Activated T-helper 1 cell treated with Interleukin-2 at 50 U/mL for 16 hours (primary cell): Measurements from ENCODE around the gene ARHGEF2.
"Not testable (repeated sequence)": the region's sequence is repeated elsewhere in the genome, so short reads cannot be mapped to it uniquely, and the experiment has no call there.

ENCODE experiments used
- DNase-seq: peaks from one replicate; pipeline ENCODE4 v3.0.0-alpha.2; 2020; ENCODE audit warnings: low read depth

The ARHGEF2 gene

DNA sequence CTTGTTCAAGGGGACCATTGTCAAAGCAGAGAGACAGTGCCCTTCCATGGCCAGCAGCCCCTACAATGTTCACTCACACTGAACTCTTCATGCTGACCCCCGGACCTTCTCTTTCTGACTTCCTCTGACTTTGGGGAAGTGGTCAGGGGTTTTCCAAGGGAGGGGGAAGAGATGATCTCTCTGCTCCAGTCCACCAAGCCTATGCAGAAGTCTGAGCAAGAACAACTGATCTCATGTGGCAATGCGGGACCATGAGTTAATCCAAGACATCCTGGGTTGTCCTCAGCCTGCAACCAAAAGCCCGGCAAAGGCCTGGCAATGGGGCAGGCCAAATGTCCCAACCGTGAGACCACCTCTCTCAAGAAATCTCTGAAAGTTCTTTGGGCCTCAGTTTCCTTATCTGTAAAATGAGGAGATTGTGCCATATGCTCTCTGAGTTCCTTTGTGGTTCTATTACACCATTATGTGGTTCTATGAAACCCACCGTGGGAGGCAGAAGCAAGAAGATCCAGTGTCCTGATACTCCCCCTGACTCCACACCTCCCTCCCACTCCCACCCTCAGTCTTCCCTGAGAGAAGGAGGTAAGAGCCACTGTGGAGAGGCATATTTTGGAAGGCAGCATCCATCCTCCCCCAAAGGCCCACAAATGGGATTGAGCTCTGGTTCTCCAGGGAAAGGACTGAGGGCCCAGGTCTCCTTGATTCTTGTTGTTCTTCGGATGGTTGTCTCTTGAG, 11.8 kb upstream of the ARHGEF2 start:
- DNase-seq, result no peak

DNA sequence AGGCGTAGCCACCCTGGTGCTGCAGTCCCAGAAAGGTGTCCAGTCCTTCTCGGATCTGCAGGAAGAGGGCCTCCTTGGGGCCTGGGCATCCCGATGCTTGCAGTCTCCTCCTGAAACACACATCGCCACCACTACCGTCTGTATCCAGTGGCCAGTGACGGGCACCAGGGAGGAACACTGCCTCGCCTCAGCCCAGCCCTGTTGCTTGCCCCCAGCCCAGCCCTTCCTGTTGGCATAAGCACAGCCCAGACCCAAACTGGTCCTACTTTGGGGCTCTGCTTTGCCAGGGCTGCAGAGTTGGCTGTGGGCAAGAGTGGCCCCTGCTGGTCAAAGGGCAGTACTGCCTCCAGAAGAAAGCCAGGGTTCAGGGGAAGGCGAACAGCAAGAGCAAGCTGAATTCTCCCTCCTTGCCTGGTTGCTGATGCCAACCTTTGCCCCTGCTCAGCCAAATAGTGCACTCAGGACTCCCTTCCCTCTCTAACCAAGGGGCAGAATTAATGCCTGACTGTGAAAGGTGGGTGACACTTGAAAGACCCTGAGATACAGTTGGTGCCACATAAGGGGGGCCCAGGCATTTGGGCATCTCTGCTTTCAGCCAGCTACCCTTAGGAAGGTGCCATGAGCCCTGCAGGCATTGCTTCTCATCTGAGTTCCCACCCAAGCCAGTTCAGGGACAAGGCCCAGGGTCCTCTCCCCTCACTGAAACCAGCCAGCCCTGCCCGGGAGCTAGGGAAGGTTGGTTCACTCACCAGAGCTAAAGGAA, 11.1 kb upstream of the ARHGEF2 start:
- DNase-seq, result peak; percentile 64

DNA sequence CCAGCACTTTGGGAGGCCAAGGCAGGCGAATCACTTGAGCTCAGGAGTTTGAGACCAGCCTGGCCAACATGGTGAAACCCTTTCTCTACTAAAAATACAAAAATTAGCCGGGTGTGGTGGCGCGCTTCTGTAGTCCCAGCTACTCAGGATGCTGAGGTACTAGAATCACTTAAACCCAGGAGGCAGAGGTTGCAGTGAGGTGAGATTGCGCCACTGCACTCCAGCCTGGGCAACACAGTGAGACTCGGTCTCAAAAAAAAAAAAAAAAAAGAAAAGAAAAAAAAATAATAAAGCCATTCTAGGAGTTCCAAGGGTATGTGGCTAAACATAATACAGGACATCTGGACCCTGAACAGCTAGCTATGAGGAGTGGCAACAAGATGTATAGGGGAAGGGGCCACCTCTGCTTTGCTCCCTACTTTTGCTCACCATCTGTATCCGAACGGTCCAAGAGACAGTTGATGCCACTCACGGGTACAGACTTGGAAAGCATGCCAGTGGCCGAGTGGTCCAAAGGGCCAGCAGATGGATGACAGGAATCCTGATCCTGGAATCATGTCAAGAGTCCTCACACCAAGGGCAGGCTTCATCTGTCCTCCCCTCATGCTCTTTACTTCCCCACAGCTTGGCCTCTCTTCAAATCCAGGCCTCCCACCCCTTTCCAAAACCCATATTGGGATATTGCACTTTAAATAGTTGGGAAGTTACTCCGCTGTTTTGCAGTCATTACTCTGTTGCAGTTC, 6.7 kb upstream of the ARHGEF2 start:
- not testable (repeated sequence) for DNase-seq

DNA sequence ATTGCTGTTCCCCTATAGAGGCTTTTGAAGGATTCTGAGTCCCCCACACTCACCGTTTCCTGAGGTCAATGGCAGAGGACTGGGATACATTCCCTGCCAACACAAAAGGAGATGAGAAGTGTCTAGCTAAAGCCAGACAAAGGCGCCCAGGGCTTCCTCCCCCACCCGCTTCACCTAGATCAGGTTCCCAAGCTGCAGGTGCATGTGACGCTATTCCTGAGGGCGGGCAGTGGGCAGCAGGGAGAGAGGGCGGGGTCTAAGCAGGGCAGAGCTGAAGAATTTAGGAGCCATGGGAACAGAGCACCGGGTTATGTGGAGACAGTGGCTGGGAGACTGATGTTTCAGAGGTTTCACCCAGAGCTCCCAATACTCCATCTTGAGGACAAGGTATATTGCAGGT, 6.0 kb upstream of the ARHGEF2 start:
- no peak for DNase-seq

DNA sequence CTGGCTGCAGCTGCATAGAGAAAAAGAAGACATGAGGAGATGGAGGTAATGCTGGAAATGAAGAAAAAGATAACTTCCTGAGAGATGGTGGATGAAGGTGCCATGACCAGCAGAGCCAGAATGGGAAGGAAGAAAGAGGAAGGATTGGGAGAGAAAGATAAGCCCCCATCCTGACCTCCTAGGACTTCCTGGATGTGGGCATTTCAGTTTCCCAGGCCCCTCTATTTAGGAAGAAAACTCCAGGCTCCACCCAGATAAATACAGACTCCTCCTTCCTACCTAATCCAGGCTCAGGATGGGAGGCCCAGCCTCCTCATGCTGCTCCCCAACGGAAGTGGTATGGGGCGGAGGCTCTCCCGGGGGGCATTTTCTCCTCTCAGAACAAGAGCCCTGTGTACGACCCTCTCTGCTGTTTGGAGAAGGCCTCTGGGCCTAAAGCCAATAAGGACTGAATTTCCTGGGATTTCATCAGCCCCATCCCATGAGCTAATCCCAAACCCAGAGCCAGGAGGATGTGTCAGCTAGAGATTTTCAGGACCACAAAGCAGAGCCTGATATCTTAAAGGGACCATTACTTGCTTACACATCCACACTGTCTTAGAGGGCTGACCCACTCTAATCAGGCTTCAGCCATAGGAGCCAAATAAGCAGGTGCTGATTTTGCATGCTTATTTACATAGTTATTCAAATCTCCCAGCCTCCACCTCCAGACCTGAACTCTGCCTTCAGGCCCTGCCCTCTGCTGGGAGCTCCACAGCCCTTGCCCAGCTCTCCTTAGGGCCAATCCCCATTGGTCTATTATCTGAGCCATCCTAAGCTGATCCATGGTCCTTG, 5.1 kb upstream of the ARHGEF2 start:
- DNase-seq, result no peak

DNA sequence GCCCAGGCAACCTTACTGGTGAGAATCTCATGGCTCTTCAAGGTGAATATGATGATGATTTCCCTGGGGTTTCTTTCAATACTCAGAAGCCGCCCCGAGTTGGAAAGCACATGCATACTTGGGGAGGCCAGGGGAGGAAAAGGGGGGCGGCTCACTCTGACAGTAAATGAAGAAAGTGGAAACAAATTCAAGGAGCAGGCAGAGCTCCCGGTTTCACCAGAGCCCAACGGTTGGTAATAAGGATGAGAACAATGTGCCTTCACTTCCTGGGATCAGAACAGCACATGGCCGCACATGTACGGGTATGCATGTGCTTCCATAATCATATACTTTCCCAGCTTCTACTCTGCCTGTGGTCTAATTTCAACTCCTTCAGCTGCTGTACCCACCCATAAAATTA, 3.8 kb upstream of the ARHGEF2 start:
- DNase-seq, result no peak

DNA sequence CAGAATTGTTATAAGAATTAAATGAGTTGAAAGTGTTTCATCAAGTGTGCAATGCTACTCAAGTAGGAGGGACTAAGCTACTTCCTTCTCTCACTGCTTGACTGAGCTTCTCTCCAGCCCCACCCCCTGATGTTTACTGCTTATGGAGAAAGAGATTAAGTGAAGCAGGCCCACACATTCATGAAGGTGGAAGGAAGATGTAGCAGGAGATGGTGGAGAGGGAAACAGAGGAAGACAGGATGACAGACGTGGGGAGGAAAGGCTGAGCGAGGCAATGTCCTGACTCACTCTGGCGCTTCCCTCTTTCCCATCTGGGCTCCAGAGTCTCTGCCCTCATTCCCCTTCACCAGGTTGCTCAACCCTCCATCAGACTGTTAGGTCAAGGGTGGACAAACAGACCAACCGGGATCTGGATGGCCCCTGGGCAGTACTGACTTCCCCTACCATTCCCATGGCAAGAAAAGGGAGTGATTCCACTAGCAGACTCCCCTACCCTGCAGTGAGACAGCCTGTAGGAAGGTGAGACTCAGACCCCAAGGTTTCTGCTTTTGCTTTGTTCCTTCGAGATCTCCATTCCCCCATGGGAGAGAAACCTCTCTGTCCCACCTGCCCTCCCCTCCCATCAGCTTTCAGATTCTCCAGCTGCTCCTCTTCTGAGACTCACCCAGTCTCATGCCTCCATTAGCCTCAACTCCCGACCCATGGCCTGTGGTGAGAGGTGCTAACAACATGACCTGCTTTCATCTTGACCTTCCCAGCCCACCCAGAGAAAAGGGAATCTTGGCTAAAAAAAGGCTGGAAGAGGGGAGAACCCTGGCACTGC, 3.1 kb upstream of the ARHGEF2 start:
- DNase-seq, result no peak

DNA sequence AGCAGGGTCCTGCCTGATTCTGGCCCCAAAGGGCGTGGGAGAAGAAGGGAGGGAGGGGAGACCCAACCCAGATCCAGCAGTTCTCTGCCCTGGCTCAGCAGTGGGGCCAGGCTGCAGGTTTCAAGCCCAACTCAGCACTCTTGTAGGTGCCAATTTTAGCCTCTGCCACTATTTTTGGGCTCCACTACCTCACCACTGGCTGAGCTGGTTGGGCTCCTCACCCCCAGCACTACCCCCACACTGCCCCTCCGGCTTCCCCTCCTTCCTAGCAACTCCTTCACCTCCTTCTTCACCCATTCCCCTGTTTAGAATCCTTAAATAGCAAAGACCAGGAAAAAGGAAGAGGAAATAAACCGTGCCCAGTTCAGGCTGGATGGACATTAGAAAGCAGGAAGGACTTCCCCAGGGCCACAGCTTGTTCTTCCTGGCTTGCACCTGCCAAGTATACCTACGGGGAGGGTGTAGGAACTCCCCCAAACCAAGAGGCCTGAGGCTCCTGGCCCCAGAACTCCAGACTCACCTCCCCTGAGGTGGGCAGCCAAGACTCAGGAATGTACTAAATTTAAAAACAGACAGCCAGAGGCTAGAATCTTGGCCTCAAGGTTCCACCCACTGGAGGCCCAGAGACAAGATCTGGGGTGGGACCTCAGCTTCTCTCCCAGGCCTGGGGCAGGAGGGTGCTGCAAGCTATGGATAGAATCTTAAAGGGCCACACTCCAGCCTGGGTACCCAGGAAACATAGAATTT, 1.4 kb upstream of the ARHGEF2 start:
- no peak for DNase-seq

DNA sequence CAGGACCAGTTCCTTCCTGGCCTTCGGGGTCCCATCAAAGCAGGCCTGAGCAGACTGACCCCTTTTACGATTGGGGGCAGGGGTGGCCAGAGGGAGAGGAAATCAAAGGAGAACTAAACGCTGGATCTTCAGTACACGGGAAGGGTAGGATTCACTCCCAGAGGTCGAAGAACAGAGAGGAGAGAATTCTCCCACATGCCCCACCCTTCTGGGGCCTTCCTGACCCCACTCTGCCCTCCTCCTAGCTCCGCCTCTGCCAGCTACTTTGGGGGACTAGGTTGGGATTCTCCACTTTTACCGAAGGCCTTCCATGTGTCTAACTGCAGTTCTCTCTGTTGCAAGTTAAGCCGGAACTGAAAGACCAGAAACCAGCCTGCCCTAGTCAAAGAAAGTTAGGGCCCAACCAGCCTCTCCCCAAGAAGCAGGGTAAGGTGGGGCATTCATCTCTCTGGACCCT, 654 bp upstream of the ARHGEF2 start:
- no peak for DNase-seq

DNA sequence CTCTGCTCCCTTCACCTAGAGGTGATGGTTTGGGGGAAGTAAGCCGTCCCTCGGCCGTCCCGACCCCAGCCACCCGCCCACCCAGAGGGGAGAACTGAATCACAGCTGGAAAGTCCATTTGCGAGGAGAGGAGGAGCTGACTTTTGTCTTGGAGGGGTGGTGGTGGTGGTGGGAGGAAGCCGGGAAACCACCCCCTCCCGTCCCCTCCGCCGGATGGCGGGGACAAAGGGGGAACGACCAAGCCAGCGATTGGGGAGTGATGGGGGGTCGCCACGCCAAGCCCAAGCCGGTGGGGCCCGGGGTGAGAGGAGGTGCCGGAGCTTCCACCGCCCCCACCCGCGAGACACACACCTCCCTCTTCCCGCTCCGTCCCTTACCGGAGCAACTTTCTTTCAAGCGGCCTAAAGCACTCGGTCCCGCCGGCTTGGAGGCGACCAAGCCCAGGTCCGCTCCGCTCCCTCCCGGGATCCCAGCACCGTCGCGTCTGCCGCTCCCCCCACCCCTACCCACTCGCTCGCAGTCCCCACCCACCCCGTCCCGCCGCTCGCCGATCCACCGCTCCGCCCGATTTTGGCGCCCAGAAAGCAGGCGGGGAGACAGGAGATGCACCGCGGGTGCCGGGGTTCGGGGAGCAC, 540 bp downstream of the ARHGEF2 start:
- DNase-seq, result peak; percentile 30

DNA sequence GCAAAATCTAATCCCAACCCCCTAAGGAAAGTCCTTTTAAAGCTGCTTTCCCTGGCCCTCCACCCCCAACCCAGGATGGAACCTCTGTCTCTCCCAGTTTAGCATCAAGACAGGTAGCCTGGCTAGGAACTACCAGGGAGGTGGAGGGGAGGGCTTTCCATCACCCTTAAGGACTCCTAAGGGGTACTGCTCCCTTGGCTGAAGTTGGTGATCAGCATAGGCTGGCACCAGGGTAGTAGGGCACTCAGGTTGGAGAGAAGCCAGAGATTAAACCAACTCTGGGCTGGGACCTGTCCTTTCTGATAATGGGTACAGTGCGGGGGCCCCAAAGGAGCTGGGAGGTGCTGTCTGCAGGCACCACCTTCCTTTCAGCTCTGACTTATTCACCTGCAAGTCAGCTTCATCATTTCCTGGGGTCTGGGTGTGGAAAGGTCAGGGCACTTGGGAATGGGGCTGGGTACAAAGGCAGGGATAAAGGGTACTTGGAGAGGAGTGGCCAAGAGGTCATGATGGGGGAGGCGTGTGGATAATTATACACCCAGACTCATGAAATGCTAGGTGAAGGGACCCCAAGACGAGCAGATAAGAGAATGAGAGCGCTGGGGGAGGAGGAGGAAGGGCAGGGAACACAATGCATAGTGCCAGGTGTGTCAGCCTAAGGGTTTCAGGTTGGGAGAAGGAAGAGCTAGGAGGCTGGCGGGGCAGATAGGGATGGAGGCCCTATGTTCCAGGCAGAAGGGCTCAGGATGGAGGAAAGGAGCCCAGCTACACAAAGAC, 1.2 kb downstream of the ARHGEF2 start:
- no peak for DNase-seq

DNA sequence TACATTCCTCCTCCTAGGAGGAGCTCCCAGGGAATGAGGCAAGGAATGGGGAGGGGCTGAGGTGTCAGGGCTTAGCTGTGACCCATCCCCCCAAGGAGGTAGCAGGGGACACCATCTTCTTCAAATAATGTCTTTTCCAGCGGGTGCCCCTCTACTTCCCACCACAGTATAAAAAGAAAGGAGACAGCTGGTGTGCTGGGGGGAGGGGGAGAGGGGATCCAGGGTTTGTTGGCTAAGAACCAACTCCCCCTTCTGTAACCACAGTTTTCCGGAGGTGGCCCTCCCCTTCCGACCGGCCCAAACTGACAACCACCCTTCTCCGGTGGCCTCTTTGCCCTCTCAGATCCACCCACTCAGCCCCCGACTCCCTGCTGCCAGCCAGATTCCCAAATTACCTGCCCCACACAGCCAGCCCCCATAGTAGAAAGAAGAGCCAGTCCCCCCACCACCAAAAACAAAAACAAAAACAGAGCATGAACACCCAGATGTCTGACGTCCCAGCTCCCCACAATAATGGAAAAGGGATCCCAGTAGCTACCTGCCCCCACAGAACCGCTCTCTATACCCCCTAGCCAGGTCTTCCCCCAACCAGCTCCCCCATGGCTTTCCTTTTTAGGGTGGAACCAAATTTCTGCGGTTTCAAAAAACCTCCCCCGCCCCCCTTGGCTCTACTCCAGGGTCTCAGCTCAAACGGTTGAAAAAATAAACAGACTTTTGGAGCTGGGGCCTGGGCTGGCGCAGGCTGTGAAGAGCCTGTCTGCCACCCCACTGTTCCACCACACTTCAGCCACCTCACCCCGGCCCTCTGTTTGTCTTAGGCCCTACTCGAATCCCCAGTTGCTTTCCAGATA, 2.1 kb downstream of the ARHGEF2 start:
- DNase-seq, result peak; percentile 60

DNA sequence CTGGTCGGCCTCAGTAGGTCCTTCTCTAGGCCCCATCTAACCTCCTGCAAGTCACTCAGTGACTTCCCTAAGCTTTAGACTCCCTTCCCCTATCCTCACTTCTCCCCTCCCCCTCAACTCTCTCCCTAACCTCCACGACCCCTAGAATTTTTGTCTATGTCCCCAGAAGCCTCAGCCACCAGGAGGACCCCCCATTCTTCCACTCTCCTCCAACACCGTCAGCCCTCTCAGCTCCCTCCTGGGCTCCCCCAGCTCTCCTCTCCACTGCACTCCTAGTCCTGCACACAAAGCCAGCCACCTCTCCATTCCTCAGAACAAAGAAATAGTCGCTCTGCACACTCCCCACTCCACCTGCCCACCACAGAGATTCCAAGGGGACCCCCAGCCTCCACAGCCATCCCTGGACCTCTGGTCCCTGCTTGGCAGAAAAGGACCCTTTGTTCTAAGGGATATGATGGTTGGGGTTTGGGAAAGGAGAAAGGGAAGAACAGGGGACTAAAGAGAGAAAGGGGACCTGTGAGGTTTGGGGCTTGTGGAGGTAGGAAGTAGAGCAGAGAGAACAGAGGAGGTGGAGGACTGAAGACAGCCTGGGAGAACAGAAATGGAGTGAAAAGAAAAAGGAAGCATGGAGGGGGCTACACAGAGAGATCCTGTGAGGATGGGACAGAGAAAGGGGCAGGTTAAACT, 2.8 kb downstream of the ARHGEF2 start:
- DNase-seq, result no peak

DNA sequence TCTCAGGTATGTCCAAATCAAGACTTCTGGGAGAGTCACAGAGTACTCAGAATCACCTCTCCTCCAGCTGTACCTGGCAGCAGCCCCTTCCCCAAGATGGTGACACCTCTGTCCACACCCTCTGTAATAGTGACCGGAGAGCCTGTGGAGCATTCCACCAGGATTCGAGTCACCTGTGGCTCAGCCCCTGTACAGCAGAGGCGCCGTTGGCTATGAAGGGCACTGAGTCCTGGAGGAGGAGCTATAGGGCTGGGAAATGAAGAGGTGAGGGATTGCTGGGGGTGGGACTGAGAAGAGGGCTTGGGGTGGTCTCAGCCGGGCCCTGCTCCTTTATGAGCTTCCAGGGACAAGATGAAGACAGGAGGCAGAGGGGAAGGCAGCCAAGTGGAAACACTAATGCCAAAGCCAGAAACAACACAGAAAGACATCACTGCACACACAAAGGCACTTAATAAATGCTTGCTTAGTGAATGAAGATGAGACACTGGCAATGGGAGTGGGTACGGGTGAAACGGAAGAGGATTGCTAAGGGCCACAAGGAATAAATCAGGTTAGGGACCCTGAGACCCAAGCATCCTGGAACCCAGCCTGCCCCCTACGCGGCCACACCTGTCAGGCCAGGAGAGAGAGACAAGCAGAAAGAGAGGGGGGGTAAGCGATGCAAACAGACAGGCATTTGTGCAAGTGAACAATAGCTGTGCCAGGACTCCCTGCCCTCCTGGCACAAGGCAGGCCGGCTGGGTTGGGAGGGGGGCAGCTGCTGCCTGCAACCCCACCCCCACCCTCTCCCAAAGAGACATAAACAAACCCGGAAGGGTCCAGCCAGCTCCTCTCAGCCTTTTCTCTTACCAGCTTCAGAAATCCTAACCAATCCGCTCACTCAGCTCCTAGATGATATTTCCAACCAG, 3.9 kb downstream of the ARHGEF2 start:
- DNase-seq, result no peak

DNA sequence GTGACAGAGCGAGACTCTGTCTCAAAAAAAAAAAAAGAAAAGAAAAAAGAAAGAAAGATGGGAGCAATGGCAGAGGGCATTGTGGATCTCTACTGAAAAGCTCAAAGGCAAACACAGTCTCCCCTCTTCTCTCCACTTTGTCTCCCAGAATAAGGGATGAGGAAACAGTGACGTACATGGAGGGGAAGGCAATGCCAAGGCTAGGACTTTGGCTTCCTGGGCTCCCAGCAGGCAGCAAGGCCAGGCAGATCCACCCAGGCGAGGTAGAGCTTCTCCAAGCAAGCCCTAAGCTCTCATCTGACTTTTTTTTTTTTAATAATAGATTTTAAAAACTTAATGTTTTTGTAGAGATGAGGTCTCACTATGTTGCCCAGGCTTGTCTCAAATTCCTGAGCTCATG, 4.6 kb downstream of the ARHGEF2 start:
- no peak for DNase-seq
